Measurements from ENCODE around the gene KCTD7. TPM values are rescaled to one million over a fixed set of nuclear protein-coding genes. Genes with fewer than 3 reads are reported as not detected.

Gene KCTD7
- total RNA-seq, 1 donor from 2014 or later: 9.2 TPM

GRCh38 chr7:66627151-66627681, 1.5 kb upstream of the KCTD7 start:
- Mint-ChIP-seq H3K27ac (no peak overlapping the region), H3K4me3 (peak overlapping the region; percentile 82)
- TF ChIP-seq CTCF (IDR thresholded peaks at IDR 0.05) (no peak), EZH2phosphoT487 (IDR thresholded peaks at IDR 0.05) (no peak), EZH2 (IDR thresholded peaks at IDR 0.05) (no peak)

GRCh38 chr7:66627881-66628360, 760 bp upstream of the KCTD7 start:
- Mint-ChIP-seq H3K27ac (peak overlapping the region; percentile 68), H3K27me3 (ENCODE audit: insufficient read depth, low read depth) (peaks cover 10% of the 10 kb centered on the region), H3K4me1 (peaks cover 4% of the 10 kb centered on the region), H3K9me3 (no peaks in the 10 kb centered on the region), H3K4me3 (peak overlapping the region; percentile 93), H3K36me3 (no peaks in the 10 kb centered on the region)
- no peak overlapping the region for H3K9ac ChIP-seq
- no peaks in the 10 kb centered on the region for H3K4me1 ChIP-seq
- no peak overlapping the region for H3K27ac ChIP-seq
- peak overlapping the region; percentile 83 for H2AFZ ChIP-seq (replicated peaks)
- H3K27me3 ChIP-seq: peaks cover 12% of the 10 kb centered on the region
- peaks cover 14% of the 10 kb centered on the region for H3F3A ChIP-seq (ENCODE audit: low read depth)
- peaks cover 10% of the 10 kb centered on the region for H3K79me2 ChIP-seq (ENCODE audit: low read depth)
- no peak for TF ChIP-seq EZH2phosphoT487 (IDR thresholded peaks at IDR 0.05)
- TF ChIP-seq EZH2 (IDR thresholded peaks at IDR 0.05): no peak
- TF ChIP-seq CTCF (IDR thresholded peaks at IDR 0.05): no peak
- H3K36me3 ChIP-seq: no peaks in the 10 kb centered on the region
- no peaks in the 10 kb centered on the region for H4K20me1 ChIP-seq (ENCODE audit: low read depth)
- no peak for DNase-seq (ENCODE audit: low spot score)
- H3K4me2 ChIP-seq: peak overlapping the region; percentile 77
- peak overlapping the region; percentile 65 for H3K4me3 ChIP-seq
- H3K9me3 ChIP-seq (ENCODE audit: low read depth): no peaks in the 10 kb centered on the region

More at GRCh38 chr7:66627151-66627681, 1.5 kb upstream of the KCTD7 start:
- H3K27me3 ChIP-seq: peaks cover 12% of the 10 kb centered on the region
- no peak overlapping the region for H2AFZ ChIP-seq (replicated peaks)
- Mint-ChIP-seq H3K4me1 (peaks cover 4% of the 10 kb centered on the region), H3K9me3 (no peaks in the 10 kb centered on the region), H3K27me3 (ENCODE audit: insufficient read depth, low read depth) (peaks cover 12% of the 10 kb centered on the region), H3K36me3 (no peaks in the 10 kb centered on the region)
- DNase-seq (ENCODE audit: low spot score): no peak
- peaks cover 10% of the 10 kb centered on the region for H3K79me2 ChIP-seq (ENCODE audit: low read depth)
- H3K9ac ChIP-seq: no peak overlapping the region
- no peaks in the 10 kb centered on the region for H3K9me3 ChIP-seq (ENCODE audit: low read depth)
- no peaks in the 10 kb centered on the region for H4K20me1 ChIP-seq (ENCODE audit: low read depth)
- H3K4me2 ChIP-seq: no peak overlapping the region
- no peaks in the 10 kb centered on the region for H3K4me1 ChIP-seq
- H3F3A ChIP-seq (ENCODE audit: low read depth): peaks cover 14% of the 10 kb centered on the region
- no peaks in the 10 kb centered on the region for H3K36me3 ChIP-seq
- no peak overlapping the region for H3K4me3 ChIP-seq
- no peak overlapping the region for H3K27ac ChIP-seq

- Histone ChIP-seq H3F3A (ENCODE audit: low read depth) (peaks cover 14% of the 10 kb centered on the region), H3K9me3 (ENCODE audit: low read depth) (no peaks in the 10 kb centered on the region), H3K36me3 (no peaks in the 10 kb centered on the region), H3K27me3 (peaks cover 12% of the 10 kb centered on the region), H2AFZ (replicated peaks) (peak overlapping the region; percentile 94), H3K4me3 (peak overlapping the region; percentile 65), H3K27ac (peak overlapping the region; percentile 78), H3K4me1 (no peaks in the 10 kb centered on the region), H3K9ac (peak overlapping the region; percentile 49), H3K79me2 (ENCODE audit: low read depth) (peaks cover 10% of the 10 kb centered on the region), H4K20me1 (ENCODE audit: low read depth) (no peaks in the 10 kb centered on the region), H3K4me2 (peak overlapping the region; percentile 68)
- TF ChIP-seq CTCF (IDR thresholded peaks at IDR 0.05) (no peak), EZH2phosphoT487 (IDR thresholded peaks at IDR 0.05) (no peak), EZH2 (IDR thresholded peaks at IDR 0.05) (no peak)
- Mint-ChIP-seq H3K36me3 (no peaks in the 10 kb centered on the region), H3K4me3 (peak overlapping the region; percentile 84), H3K4me1 (peaks cover 4% of the 10 kb centered on the region), H3K9me3 (no peaks in the 10 kb centered on the region), H3K27me3 (ENCODE audit: insufficient read depth, low read depth) (peaks cover 4% of the 10 kb centered on the region), H3K27ac (no peak overlapping the region)
- peak; percentile 62 for DNase-seq (ENCODE audit: low spot score)
These were observed 761 bp downstream of the KCTD7 start for GRCh38 chr7:66629222-66630062.

Data from neural progenitor cell (in vitro differentiated cells).